NCI-H1436 (cell line): Measurements from ENCODE around the gene FOSL2.

Source experiments
- DNase-seq: peaks from one replicate; lab custom pipeline; 2025; lab: John Stamatoyannopoulos, UW

The FOSL2 gene

DNA sequence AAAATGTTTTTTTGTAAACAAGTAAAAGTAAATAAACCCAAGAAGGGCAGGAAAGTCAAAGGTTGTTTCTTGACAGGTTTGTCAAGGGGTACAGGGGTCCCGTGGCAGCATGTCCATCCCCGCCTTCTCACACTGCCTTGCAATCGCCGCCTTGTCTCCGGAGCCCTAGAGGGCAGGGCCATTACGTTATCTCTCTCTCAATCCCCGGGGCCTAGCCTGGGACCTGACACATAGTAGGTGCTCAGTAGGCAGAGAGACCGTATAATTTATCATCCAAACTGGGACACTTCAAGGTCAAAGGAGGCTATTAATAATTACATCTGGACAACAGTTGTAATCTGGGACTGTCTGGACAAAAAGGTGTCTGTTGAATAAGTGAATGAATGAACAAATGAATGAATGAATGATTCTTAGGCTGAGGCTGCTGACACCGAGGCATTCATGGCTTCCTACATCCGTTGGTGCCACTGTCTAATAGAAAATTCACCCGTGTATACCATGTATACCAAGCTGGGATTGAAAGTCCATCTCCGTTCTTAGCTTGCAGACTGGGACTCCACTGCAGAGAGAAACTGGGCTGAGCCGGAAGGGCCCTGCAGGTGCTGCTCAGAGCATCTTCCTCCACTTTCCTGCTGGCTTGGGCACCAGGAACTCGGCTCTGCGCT, 58.4 kb downstream of the FOSL2 start:
- DNase-seq, result no peak

DNA sequence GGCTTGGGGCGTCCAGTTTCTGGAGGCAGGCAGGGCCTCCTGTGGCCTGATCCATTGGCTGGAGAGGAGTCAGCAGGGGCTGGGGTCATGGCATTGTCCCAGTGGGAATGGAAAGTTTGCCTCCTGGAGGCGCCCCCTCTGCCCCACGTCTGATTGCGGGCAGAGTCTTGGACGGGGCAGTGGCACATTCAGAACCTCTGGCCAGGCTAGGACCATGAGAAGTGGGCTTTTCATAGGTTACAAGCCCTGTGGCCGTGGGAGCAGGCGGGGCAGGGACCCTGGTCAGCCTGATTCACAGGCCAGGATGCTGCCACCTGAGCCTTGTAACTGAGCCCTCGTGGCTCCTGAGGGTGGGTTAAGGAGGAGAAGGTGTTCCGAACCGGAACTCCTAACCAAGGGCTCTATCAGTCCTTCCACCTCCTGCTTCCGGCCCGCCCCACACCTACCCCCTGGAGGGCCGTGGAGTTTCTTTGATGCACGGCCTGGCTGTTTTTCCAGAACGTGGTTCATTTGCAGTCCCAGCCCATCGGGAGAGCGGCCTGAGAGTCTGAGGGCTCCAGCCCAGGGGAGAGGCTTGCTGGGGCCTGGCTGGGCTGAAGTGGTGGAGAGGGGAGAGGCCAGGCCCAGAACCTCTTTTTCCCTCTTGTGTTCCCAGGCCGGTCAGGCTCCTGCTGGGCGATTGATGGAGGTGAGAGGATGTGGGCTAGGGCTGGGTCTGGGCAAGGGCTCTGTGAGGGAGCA, 59.3 kb downstream of the FOSL2 start:
- DNase-seq, result no peak

DNA sequence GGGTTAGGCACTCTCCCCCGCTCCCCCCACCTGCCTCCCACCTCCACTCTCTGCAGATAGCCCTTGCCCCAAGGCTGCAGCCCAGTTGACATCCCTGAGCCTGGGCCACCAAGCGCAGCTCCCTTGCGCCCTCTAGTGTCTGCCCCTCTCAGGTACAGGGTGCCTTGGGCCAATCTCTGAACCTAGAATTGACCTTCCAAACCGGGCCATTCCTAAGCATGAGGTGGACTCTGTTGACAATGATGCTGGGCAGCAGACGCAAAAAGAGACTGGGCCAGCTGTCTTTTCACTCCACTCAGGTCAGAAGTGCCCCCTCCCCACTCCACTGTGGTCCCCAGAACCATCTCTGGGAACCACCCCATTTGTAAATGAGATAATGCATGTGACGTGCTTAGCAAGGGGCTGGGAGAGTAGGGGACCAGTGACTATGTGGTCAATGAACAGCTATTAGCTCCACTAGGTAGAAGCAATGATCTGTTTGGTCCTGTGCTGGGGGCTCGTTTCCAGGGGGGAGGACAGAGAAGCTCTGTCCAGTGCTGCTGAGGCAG, 60.0 kb downstream of the FOSL2 start:
- peak; percentile 2 for DNase-seq

DNA sequence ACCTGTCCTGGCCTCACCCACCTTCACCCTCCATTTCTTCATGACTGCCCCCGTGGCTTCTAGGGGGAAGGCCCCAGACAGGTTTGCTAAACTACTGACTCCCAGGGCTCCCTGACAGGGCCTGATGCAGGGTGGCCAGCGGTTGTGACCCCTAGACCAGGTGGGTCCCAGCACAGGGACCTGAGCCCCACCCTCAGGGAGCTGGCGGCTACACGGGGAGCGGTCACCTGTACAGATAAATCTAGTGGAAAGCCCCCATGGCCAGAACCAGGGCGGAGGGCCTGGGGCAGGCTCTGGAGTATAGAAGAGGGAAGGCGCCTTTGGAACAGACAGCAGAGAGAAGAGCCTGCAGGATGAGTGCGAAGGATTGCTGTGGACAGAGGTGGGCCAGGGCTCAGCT, 60.7 kb downstream of the FOSL2 start:
- no peak for DNase-seq

DNA sequence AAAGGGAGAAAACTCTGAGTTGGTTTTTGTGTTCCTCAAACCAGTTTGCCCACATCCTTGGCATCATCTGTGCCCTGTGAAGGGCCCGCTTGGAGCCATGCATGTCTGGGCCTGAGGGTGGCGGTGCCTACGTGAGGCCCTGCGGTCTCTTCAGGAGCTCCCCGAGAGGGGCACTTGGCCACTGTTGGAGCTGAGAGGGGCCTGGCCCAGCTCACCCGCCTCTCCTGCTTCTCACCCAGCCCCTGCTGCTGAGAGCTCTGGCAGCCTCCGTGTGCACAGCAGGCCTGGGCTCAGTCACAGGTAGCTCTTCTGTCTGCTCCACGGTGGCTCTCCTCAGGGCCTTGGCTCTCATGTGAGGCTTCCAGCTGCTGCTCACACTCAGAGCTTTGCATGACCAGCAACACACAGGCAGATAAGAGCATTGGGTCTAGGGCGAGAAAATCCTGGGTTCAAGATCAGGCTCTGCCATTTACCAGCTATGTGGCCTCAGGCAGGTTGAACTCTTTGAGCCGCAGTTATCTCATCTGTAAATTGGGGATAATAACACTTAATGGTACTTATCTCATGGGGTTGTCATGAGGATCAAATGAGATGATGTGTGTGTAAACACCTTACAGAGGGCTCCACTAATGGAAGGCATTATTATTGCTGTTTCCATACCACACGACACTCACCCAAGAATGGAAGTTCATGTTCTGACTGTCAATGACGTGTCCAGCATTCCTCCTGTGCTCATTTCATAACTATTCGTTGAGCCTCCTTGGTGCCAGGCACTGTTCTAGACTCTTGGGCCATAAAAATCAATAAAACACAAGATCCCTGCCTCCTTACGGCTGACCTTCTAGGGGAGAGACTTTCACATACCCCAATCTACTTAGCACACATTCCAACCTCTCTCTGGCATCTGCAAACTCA, 61.6 kb downstream of the FOSL2 start:
- DNase-seq, result peak; percentile 30

DNA sequence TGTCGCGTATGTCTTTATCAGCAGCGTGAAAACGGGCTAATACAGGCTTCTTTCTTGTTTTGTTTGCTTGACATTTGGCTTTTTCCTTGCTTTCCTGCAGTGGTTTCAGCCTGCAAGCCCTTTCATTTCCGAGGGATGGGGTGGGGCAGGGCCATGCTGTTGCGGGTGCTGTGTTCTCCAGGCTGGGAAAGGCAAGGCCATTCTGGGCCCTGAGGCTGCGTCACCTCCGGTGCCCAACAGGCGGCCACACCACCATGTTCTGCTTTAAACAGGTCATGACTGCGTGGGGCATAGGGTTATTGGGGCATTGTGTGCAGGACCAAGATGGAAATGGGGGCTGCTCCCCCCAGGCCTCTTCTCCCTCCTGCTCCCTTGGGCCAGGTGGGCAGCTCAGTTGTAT, 64.6 kb downstream of the FOSL2 start:
- DNase-seq, result no peak

DNA sequence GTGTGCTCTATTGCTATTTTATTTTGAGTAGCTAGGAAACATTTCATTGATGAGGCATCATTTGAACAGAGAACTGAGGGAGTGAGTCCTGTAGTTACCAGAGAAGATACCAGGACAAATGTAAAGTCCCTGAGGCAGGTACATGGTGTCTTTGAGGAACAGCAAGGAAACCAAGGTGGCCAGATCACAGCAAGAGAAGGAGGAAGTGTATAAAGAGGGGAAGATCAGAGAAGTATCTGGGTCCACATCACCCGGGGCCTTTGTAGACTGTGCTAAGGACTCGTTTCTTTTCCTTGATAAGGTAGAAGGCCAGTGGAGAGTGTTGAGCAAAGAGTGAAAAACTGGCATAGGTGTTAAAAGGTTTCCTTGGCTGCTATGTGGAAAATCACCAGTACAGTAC, 68.4 kb downstream of the FOSL2 start:
- no peak for DNase-seq

DNA sequence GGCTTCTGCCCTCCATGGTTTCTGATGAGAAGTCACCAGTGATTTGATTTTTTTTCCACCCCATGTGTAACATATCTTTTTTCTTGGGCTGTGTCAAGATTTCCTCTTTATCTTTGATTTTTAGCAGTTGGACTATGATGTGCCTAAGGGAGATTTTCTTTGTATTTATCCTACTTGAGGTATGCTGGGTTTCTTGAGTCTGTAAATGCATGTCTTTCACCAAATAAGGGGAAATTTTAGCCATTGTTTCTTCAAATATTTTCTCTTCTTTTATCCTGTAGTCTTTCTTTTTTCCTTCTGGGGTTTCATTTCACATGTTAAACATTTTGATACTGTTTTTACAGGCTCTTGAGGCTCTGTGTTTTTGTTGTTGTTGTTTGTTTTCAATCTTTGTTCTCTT, 69.5 kb downstream of the FOSL2 start:
- no peak for DNase-seq

DNA sequence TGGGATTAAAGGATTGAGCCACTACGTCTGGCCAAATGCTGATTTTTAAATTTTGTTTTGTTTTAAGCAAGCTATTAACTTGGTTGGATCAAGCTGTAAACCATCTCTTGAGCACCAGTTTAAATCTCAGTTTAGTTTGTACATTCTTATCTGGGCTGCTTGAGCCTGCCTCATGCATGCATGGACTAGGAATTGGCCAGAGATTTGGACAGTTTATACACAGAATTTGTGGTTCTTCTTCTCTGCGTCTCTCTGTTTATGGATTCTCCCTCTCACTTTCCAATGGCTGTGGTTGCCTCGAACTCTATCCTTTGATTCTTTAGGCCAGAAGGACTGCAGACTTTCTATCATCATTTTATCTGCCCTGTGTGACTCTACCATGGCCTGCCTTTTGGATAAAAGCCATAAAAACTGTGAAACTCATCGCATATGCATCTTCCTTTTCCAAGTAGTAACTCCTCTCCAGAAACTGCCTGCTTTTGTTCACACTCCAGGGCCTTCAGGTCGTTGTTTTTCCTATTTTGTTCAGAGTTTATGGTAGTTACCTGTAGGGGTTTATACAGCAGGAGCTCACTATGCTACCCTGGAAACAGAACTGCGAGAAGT, 70.7 kb downstream of the FOSL2 start:
- no peak for DNase-seq

DNA sequence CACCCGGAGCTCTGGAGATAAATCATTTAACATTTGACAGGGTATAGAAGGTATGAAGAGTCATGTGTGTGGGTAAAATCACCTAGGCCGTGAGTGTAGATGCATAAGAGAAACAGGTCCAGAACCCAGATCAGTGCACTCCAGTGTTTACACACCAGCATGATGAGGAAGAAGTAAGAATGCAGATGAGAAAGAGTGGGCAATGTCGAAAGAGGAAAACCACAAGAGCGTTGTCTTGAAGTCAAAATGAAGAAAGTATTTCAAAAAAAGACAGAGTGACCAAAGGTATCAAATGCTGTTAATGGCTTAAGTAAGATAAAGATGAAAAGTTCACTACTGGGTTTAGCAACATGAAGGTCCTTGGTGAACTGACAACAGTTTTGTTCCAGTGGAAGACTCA, 71.2 kb downstream of the FOSL2 start:
- DNase-seq, result no peak

DNA sequence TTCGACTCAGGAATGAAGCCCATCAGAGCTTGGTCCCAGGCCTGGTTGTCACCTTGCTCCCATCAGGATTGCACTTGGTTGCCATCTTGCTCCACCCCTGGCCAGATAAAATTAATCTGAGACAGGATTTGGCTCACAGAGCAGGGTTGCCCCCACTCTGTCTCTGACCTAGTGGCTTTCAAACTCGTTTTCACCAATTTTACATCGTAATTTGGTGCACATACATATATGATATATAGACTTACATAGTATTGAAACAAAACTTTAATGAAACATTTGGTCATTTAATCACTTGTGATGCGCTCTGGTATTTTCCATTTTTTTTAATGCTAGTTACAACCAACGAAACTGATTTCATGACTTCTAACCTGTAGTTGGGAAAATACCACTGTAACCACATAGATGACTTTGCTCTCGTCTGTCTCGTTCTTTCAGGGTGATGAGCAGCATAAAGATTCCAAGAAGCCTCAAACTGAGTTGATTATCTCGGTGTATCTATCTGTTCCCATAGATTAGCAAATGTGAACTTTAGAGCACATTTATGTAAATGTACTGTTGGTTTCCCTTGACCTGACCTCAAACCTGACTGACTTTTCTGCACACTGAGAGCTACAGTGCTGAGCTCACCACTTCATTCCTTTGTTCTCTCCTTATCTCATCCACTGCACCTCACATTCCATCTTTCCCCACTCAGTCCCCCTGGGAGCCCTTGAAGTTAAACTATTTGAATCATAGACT, 72.7 kb downstream of the FOSL2 start:
- DNase-seq, result no peak
